Measurements from ENCODE around the gene PPP1R15A. TPM values are rescaled to one million over a fixed set of nuclear protein-coding genes. Genes with fewer than 3 reads are reported as not detected.

PPP1R15A gene
- polyA plus RNA-seq, 1 donor from 2014 or later, result 73.6 TPM

GRCh38 chr19:48913114-48913889 is 41.1 kb downstream of the PPP1R15A start:
- no peaks in the 10 kb centered on the region for H3F3A ChIP-seq (ENCODE audit: insufficient read depth, low read length, poor library complexity, severe bottlenecking)
- TF ChIP-seq MXI1 (conservative IDR thresholded peaks at IDR 0.05; ENCODE audit: poor library complexity, severe bottlenecking), result no peak
- TF ChIP-seq CTCF (IDR thresholded peaks at IDR 0.05; ENCODE audit: poor library complexity, severe bottlenecking), result no peak
- TF ChIP-seq EP300 (conservative IDR thresholded peaks at IDR 0.05; ENCODE audit: poor library complexity, severe bottlenecking), result no peak
- TF ChIP-seq POLR2AphosphoS5 (IDR thresholded peaks at IDR 0.05), result no peak
- no peak for TF ChIP-seq REST (IDR thresholded peaks at IDR 0.05; ENCODE audit: borderline replicate concordance)
- TF ChIP-seq EZH2 (IDR thresholded peaks at IDR 0.05; ENCODE audit: borderline replicate concordance, insufficient read depth, low read length, poor library complexity, severe bottlenecking), result no peak
- TF ChIP-seq RAD21 (conservative IDR thresholded peaks at IDR 0.05), result no peak
- no peak for TF ChIP-seq TAF1 (IDR thresholded peaks at IDR 0.05; ENCODE audit: low read depth)
- H3K4me3 ChIP-seq (ENCODE audit: low read length), result no peak overlapping the region

GRCh38 chr19:48914181-48914580 is 42.0 kb downstream of the PPP1R15A start:
- H3K79me2 ChIP-seq (replicated peaks; ENCODE audit: insufficient read depth, low read length), result no peaks in the 10 kb centered on the region
- H3K36me3 ChIP-seq (ENCODE audit: insufficient read depth, low read length), result no peaks in the 10 kb centered on the region
- no peak overlapping the region for H3K4me2 ChIP-seq (ENCODE audit: low read length)
- H3K9ac ChIP-seq (ENCODE audit: low read length), result no peak overlapping the region
- TF ChIP-seq CTCF (IDR thresholded peaks at IDR 0.05; ENCODE audit: poor library complexity, severe bottlenecking) (no peak), EZH2 (IDR thresholded peaks at IDR 0.05; ENCODE audit: borderline replicate concordance, insufficient read depth, low read length, poor library complexity, severe bottlenecking) (no peak), MXI1 (conservative IDR thresholded peaks at IDR 0.05; ENCODE audit: poor library complexity, severe bottlenecking) (no peak), SMC3 (conservative IDR thresholded peaks at IDR 0.05; ENCODE audit: poor library complexity) (no peak), EP300 (conservative IDR thresholded peaks at IDR 0.05; ENCODE audit: poor library complexity, severe bottlenecking) (no peak), RAD21 (conservative IDR thresholded peaks at IDR 0.05) (no peak), TAF1 (IDR thresholded peaks at IDR 0.05; ENCODE audit: low read depth) (no peak), REST (IDR thresholded peaks at IDR 0.05; ENCODE audit: borderline replicate concordance) (no peak), POLR2AphosphoS5 (IDR thresholded peaks at IDR 0.05) (no peak)
- no peak overlapping the region for H2AFZ ChIP-seq (ENCODE audit: low read depth, low read length)
- H3K9me3 ChIP-seq (ENCODE audit: low read length), result no peaks in the 10 kb centered on the region
- no peaks in the 10 kb centered on the region for H3K27me3 ChIP-seq (ENCODE audit: insufficient read depth, low read depth, low read length)
- no peaks in the 10 kb centered on the region for H4K20me1 ChIP-seq (ENCODE audit: insufficient read depth)
- H3K4me3 ChIP-seq (ENCODE audit: low read length), result no peak overlapping the region
- no peaks in the 10 kb centered on the region for H3F3A ChIP-seq (ENCODE audit: insufficient read depth, low read length, poor library complexity, severe bottlenecking)
- H3K9me2 ChIP-seq (ENCODE audit: insufficient read depth, low read length), result no peaks in the 10 kb centered on the region
- no peak overlapping the region for H3K27ac ChIP-seq (ENCODE audit: low read length)

More at GRCh38 chr19:48913114-48913889, 41.1 kb downstream of the PPP1R15A start:
- Histone ChIP-seq H3K9ac (ENCODE audit: low read length) (no peak overlapping the region), H3K27ac (ENCODE audit: low read length) (no peak overlapping the region), H3K4me2 (ENCODE audit: low read length) (no peak overlapping the region), H3K36me3 (ENCODE audit: insufficient read depth, low read length) (no peaks in the 10 kb centered on the region), H3K9me3 (ENCODE audit: low read length) (no peaks in the 10 kb centered on the region), H4K20me1 (ENCODE audit: insufficient read depth) (no peaks in the 10 kb centered on the region), H3K27me3 (ENCODE audit: insufficient read depth, low read depth, low read length) (no peaks in the 10 kb centered on the region), H3K9me2 (ENCODE audit: insufficient read depth, low read length) (no peaks in the 10 kb centered on the region), H3K79me2 (replicated peaks; ENCODE audit: insufficient read depth, low read length) (no peaks in the 10 kb centered on the region), H2AFZ (ENCODE audit: low read depth, low read length) (no peak overlapping the region)

Measured in neural cell (in vitro differentiated cells).